Activated CD8-positive, alpha-beta memory T cell treated with anti-CD3 and anti-CD28 coated beads for 24 hours (primary cell): ENCODE results near the gene L3MBTL4.
"Not testable (repeated sequence)": the region's sequence is repeated elsewhere in the genome, so short reads cannot be mapped to it uniquely, and the experiment has no call there.

Experiments used
- DNase-seq: peaks from one replicate; pipeline ENCODE4 v3.0.0-alpha.2; 2020

L3MBTL4 gene

DNA sequence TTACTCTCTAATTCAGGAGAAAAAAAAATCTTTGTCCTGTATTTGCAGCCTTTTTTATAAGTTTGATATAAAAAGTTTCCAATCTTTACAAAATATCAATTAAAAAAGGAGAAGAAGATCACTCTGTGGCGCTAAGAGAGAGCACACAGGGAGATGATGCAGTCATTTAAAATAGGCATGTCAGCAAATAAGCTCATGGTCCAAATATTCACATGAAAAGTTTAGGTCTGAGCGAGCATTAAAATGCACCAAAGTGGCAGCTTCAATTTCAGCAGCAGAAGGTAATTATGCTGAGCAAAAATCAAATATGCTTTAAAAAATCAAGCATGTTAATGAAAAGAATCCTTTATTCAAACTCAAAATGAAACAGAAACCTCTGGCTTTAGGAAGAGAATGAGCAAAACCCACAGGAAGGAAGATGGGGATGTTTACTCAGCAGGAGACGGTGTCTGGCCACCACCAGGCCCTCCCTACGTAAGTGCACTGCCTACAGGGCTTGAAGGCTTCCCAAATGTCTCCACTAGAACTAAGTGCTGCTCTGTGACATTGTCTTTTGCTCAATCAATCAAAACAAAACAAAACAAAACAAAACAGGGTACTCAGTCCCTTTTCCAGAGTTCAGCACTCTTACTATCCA, 120.4 kb downstream of the L3MBTL4 start:
- DNase-seq: no peak

DNA sequence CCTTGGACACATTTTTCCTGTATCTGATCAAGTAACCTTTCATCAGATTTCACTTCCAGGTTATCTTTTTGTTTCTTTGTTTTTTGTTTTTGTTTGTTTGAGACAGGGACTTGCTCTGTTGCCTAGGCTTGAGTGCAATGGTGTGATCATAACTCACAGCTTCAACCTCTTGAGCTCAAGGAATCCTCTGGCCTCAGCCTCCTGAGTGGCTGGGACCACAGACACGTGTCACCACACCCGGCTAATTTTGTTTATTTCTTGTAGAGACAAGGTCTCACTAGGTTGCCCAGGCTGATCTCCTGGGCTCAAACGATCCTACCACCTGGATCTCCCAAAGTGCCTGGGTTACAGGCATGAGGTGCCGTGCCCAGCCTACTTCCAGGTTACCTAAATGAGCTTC, 124.9 kb downstream of the L3MBTL4 start:
- no peak for DNase-seq

DNA sequence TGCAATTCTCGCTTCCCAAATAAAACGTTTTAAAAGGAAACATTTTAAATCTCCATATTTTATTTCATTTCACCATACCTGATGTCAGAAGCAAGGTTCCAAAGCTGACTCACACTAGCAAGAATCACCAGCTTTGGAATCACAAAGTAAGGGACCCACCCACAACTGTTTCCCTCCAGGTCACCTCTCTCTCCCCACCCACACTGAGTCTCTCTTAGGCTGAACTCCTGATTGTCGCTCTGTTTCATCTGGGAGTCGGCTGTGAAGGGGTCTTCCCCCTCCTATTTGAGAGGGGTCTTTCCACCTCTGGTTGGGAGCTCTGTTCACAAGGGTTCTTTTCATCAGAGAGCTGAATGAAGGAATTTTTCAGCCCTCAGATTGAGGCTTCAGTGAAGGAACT, 128.1 kb downstream of the L3MBTL4 start:
- no peak for DNase-seq

DNA sequence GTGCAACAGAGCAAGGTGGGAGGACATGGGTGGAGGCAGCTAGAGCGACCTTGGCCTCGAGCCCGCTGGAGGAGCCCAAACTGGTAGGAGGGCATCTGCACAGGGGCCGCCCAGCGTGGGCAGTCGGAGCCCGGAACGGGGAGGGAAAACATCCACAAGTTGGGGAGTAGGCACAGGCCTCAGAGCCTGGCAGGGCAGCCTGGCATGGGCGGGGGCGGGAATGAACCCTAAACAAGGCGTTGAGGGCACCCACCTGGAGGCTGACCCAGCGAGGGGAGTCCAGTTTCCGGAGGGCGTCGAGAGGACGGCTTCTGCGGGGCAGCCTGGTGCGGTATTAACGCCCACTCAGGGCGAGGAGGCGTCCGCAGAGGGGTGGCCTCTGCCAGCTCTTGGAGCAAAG, 129.9 kb downstream of the L3MBTL4 start:
- DNase-seq: no peak

DNA sequence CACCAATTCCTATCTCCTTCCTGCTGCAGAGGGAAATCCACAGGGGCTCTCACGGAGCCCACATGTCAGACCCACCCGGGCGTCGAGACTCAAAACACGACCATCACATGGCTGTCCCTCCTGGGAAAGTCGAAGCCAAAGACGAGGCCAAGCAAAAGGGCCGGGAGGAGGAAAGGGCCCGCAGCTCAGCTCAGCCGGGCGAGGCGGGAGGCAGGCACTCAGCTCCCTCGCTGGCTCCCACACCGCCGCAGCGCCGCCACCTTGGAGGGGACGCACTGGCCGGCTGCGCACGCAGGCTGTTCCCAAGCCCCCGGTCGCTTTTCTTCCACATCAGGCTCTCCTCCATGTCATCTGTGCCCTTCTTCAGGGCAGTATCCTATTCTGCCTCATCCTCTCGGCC, 130.4 kb downstream of the L3MBTL4 start:
- no peak for DNase-seq

DNA sequence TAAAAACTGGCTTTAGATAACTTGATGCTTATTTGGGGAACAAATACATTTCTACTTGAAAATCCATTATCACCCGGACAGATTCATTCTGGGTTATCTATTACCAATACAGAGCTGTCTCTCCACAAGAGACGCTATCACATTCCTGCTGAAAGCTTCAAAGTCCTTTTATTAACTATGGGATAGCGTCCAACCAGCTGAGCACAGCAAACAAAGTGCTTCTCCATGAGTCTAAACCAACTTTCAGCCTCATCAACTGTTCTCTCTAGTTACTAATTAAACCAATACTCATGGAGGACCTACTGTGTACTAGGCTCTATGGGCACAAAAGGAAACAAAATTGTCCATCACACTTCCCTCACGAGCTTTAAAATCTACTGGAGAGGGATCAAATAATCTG, 132.8 kb downstream of the L3MBTL4 start:
- DNase-seq: no peak

DNA sequence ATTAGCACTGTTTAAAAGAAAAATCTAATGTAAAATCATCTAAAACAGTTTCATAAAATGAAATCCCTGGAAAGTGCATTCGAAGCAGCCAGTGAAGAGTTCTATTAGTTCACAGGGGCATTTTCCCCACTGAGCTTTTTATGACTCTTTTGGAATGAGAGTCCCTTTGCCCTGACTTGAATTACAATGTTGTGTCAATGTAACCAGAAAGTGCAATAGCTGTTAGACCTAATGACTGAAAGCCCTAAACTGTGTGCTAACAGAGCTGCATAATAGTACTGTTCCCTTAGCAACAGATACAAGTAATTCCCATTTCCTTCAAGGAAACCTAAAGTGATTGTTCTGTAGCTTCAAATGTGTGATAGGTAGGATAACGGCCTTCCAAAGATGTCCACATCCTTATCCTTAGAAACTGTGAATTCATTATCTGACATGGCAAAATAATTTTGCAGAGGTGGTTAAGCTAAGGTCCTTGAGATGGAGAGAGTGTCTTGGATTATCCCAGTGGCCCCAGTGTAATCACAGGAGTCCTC, 134.4 kb downstream of the L3MBTL4 start:
- DNase-seq: no peak

DNA sequence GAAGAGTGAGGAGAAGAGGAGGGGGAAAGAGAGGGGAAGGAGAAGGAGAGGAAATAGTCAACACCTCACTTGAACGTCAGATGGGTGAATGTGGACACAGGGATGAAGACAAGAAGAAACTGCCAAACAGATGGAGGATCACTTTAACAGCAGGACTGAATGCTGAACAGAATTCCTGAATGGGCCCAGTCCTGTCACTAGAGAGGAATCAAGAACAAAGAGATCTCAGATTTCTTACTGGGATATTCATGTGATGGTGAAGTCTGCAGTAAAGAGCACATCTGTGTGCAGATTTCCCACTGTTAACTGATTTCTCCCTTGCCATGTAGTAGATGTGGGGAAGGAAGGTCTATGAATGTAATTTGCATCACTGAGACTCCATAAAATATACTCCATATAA, 135.4 kb downstream of the L3MBTL4 start:
- no peak for DNase-seq

DNA sequence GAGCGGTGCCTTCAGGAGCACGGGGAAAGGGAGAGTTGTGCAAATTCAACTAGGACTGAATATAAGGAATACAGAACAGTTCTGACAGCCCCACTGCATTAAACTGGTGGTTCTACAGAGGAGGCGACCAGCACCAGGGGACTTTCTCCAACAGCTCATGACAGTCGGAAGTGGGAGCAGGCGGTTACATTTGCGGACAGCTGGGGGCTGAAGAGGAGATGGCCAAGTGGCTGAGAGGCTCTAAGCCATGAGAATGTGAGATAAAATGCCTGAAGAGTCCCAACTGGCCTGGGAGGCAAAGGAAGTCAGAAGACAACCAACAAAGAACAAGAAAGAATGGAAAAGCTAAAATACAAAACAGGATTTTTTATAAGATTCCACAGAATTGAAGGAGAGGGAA, 141.3 kb downstream of the L3MBTL4 start:
- no peak for DNase-seq

DNA sequence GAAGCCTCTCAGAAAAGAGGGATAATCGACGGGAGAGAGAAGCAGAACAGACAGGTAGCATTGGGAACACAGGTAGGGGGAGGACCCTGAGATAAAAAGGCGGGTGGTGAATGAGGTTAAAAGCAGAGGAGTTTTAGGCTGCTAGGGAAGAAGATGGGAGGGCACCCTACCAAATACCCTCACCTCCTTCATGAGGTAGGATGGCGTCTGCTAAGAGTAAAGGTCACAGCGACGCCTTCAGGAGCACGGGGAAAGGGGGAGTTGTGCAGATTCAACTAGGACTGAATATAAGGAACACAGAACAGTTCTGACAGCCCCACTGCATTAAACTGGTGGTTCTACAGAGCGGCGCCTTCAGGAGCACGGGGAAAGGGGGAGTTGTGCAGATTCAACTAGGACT, 142.6 kb downstream of the L3MBTL4 start:
- DNase-seq: not testable (repeated sequence)

DNA sequence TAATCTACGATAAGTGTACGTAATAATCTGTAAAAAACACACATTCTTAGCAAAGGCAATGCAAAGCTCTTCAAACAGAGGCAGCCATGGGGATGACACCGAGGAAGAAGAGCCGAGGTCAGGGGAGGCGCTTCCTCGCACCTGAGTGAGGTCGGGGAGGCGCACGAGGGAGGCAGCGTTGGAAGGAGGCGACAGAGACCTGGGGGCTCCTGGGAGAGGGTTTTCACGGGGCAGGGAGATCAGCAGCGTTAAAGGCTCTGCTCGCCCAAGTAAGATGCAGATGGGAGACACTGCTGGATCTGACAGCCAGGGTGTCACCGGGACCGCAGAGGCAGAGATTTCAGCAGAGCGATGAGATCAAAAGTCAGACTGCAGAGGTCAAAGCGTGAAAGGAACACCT, 143.1 kb downstream of the L3MBTL4 start:
- DNase-seq: no peak

DNA sequence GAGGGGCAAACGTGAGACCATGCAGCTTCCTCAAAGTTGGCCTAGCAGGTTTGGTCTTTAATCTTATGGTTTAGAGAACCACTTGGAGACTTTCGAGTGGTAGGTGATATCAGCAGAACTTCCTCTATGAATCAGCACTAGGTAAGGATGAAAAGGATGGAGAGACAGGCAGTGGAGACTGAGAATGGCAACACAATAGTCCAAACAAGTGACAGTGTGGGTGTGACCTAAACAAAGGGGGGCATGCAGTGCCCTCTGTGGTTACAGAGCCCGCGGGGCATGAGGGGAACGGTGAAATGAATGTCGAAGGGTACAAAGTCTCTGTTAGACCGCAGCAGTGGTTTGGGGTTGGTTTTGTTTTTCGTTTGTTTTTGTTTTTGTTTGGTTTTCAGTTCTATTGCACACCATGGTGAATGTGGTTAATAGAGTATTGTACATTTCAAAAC, 143.9 kb downstream of the L3MBTL4 start:
- no peak for DNase-seq

DNA sequence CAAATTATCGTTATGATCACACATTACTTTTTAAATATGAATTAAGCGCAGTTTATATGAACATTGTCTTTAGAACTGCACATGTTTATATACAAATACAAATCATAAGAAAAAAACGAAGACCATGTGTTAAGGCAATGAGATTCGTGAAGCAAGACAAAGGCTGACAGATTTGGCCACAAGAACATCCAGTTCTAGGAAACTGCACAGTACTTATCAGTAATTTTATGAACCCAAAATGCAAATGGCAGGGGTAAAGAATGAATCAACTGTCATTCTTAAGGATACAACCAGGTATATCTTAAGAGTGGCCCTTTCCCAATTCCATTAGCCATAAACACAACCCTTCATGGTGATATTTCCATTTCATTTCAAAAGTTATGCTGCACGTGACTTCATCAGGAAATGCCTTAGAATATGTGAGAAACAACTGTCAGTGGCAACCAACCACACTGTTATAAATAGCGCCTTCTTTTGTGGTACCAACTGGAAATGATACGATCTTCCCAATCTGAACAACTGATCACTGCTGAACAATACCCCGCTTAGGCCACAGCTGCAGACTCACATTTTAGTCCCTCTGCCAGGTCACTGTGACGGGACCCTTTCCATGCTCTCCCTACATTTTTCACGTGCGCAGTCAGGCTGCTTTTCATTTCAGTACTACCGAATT, 144.9 kb downstream of the L3MBTL4 start:
- no peak for DNase-seq

DNA sequence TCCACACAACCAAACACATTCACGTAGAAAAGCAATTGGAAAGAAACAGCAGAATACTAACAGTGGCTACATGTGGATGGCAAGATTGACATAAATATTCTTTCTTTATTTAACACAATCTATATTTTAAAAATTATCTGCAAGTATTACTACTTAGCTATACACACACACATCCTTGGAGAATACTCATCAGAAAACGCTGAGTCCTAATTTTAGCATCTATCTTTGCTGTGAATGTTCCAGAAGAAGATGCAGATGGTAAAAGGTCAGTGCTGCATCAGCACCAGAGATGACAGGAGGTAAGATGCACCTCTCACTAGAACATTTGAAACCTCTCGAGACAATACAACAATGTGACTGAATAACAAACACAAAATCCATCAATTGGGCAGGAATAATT, 148.5 kb downstream of the L3MBTL4 start:
- DNase-seq: no peak

DNA sequence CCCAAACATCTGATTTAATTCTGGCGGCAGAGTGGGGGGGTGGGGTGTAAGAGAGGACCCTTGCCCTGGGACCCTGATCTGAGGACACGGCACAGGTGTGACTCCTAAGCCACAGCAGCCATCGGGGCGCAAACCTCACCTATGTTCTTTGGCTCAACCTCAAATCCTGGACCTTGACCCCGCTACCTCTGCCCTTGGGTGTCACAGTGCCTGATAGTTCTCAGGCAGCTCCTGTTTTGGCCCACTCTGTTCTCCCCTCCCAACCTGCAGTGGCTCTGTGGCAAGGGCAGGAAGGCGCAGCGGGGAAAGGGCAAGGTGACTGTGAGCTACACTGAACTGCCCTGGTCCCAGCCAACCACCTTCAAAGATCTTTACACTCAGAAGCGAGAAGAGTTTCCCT, 152.8 kb downstream of the L3MBTL4 start:
- no peak for DNase-seq

DNA sequence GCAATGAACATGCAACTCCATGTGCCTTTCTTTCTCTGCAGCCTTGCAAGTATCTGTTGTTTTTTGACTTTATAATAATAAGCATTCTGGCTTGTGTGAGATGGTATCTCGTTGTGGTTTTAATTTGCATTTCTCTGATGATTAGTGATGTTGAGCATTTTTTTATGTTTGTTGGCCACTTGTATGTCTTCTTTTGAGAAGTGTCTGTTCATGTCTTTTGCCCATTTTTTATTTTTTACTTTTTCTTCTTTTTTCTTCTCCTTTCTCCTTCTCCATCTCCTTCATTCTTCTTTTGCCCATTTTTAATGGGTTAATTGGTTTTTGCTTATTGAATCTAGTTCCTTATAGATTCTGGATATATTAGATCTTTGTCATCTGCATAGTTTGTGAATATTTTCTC, 155.4 kb downstream of the L3MBTL4 start:
- not testable (repeated sequence) for DNase-seq

DNA sequence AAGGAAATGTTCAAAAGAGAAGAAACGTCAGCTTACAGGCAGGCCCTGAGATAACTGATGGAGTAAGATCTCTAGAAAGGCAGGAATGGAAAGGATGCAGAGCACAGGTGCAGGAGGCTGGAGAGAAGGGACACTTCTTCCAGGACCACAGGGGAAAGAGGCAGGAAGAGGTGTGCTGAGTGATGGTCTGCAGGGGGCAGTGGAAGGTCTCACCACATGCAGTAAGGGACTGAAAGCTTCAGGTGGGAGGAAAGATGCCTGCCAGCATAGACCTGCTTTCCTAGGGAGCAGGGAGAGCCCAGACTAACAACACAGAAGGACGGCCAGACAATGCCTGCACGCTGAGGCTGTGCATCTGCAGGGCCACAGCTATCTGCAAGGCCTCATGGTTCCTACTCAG, 156.8 kb downstream of the L3MBTL4 start:
- DNase-seq: no peak

DNA sequence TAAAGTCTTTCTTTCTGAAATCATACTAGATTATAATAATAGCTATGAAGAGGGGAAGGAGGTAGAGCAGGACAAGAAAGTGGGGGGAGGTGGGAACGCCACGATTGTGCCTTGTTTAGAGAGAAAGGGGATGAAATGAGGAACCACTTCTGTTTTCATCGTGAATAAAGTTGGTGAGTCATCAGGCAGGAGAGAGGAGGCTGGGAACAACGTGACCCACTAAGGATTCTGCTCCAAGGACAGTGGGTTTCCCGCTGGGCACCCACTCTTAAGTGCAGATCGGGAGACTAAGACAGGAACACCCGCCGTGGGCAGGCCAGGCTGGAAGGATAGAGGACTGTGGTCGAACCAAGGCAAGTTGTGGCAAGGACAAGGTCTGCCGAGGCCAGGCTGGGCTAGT, 158.2 kb downstream of the L3MBTL4 start:
- no peak for DNase-seq

DNA sequence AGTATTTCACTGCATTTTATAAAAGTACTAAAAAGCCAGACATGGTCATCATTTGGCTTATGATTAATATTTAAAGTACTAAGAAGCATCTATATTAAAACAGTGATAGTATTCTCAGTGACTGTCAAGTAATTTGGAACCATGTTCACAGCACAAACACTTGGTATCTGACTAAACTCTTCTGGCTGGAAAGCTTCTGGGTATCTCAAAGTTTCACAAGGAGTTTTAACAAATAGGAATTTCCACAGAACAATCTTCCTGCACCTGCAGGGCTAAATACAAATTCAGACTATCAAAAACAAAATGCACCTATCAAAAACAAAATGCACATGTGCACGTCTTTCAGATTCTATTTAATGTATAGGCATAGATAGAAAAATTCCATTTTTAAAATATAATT, 158.8 kb downstream of the L3MBTL4 start:
- DNase-seq: no peak

DNA sequence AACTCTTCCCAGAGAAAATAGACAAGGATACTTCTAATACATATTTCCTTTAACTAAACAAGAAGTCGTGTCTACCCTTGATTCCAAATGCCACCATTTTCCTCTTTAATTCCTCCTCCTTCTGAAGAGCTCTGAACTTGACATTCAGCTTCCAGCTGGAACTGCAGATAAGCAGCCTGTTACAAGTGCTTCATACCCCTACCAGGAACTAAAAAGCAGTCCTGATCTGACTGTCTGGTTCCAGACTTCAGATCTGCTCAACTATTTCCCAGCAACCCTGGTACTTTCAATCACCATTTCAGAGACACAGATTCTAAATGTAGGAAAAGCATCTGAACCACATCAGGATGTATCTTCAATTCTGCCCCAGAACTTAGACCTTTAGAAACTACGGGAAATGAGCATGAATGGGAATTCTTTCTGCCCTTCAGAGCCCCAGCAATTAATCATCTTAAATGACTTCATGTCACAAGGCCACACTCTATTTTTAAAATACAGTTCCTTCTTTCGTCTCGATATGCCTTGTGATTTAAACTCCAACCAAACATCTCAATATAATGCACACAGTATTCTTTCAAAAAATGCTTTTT, 159.5 kb downstream of the L3MBTL4 start:
- no peak for DNase-seq

DNA sequence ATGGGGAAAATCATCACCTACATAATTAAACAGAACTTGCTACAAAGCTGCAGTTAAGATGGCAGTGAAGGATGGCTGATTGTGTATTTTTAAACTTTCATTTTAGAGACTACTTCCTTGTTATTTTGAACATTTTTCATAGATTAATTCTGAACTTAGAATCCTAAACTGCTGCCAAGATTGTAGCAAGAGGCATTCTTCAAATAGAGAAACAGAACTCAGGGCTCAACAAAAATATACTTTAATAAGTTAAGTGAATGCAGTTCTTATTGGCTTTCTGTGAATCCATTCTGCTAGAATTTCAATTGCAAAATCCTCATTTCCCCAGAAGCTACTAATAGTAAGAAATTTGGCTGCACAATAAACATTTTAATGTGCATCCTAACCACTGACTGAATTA, 160.3 kb downstream of the L3MBTL4 start:
- no peak for DNase-seq

DNA sequence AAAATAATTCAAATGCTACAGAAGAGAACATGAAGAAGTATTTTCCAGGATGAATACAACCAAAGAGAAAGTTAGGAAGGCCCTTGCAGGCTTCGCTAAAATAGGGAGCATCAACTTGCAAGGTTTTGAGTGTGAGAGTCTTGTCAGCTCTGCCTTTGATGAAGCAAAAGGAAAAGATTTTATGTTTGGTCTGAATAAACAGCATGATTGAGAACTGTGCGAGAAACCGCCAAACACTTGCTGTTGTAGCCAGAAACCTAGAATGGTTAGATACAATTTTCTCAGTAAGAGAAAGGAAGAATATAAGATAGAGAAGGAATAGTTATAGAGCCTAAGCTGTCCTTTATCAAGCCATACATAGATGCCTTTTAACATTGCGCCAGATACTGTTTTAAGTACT, 163.6 kb downstream of the L3MBTL4 start:
- DNase-seq: no peak

DNA sequence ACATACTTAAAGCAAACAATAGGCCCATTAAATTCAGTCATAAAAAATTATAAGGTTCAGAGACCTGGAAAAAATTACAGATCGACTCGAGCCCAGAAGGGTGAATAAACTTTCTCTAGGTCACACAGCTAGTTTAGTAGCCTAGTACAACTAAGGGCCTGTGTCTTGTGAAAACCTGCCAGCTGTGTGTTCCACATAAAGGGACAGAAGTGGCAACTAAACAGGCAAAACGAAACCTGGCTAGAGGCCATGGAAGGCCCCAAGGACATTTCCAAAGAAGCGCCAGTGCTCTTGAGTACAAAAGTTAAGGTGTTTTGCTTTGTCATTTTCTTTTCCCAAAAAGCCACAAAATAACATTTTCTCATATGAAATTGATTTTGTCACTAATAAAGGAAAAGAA, 164.9 kb downstream of the L3MBTL4 start:
- no peak for DNase-seq

DNA sequence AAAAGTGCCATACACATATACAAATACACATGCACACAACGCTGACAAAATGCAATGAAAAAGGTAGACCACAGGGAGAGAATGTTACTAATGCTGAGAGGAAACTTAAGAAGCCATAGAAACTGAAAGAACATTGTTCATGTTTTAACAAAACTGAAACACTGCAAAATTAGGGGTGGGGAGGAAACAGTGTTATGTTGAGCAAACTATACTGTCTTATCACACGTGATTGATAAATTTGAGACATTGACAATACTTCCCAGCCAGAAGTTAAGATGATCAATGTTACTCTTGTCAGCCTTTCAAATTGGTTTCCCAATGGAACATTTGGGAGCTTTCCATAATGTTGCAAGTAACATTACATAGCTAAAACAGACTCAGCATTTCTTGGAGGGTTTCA, 165.5 kb downstream of the L3MBTL4 start:
- no peak for DNase-seq
